ENCODE data around the gene RNU7-1.

DNA sequence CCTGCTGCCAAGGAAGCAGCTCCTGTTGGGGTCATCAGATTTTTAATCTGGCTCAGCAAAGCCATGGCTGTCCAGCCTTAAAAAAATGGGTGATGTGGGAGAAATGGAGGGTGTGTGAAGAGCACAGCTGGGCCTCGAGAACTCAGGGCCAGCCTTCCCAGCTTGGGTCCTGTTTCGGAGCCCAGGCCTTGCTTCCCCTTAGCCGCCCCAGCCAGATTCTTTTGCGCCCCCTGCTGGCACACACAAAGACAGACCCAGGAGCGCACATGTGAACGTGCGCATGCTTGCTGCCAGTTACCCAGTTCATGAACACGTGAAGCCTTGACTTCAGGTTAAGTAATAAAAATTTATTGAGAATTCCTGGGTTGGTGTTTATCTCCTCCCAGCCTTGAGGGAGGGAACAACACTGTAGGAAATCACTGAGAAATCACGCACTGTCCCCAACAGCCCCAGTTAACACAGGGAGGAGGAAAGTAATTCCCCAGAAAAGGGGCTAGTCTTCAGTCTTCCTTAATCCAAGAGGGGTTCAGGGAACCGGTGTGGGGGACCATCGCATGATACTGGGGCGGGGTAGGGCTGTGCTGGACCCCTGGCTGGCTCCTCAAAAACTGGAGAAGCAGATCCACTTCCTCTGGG is 21.5 kb downstream of the RNU7-1 start:
- no peak for TF ChIP-seq NFE2L2 (IDR thresholded peaks at IDR 0.05; ENCODE audit: low read depth, low read length)
- TF ChIP-seq, protein P1, sequence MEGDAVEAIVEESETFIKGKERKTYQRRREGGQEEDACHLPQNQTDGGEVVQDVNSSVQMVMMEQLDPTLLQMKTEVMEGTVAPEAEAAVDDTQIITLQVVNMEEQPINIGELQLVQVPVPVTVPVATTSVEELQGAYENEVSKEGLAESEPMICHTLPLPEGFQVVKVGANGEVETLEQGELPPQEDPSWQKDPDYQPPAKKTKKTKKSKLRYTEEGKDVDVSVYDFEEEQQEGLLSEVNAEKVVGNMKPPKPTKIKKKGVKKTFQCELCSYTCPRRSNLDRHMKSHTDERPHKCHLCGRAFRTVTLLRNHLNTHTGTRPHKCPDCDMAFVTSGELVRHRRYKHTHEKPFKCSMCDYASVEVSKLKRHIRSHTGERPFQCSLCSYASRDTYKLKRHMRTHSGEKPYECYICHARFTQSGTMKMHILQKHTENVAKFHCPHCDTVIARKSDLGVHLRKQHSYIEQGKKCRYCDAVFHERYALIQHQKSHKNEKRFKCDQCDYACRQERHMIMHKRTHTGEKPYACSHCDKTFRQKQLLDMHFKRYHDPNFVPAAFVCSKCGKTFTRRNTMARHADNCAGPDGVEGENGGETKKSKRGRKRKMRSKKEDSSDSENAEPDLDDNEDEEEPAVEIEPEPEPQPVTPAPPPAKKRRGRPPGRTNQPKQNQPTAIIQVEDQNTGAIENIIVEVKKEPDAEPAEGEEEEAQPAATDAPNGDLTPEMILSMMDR (conservative IDR thresholded peaks at IDR 0.05; ENCODE audit: low read depth, low read length): peak; percentile 91
- peak; percentile 66 for TF ChIP-seq RAD21 (IDR thresholded peaks at IDR 0.05; ENCODE audit: low read length)
- peak; percentile 97 for TF ChIP-seq MXI1 (IDR thresholded peaks at IDR 0.05; ENCODE audit: borderline replicate concordance, low read depth, low read length)
- TF ChIP-seq BHLHE40 (IDR thresholded peaks at IDR 0.05; ENCODE audit: low read depth, low read length): peak; percentile 74
- no peak for TF ChIP-seq POLR2A (IDR thresholded peaks at IDR 0.05; ENCODE audit: low read depth, low read length)
- peak; percentile 27; the same call in 1 of the 2 replicates for TF ChIP-seq MAZ (IDR thresholded peaks at IDR 0.05; ENCODE audit: borderline replicate concordance, low read depth, low read length)
- TF ChIP-seq CEBPB (IDR thresholded peaks at IDR 0.05; ENCODE audit: low read depth, low read length): no peak
- TF ChIP-seq SMC3 (IDR thresholded peaks at IDR 0.05; ENCODE audit: low read depth, low read length): peak; percentile 88
- no peak for TF ChIP-seq MAFK (IDR thresholded peaks at IDR 0.05; ENCODE audit: low read depth, low read length)

Data from IMR-90 (cell line).